ENCODE results near the gene RPL36AL.
"Not testable (repeated sequence)": the region's sequence is repeated elsewhere in the genome, so short reads cannot be mapped to it uniquely, and the experiment has no call there.

Gene RPL36AL

GRCh38 chr14:49620182-49621113 lies at the start of gene RPL36AL, which contains the start of gene MGAT2:
TSS of gene RPL36AL (minus strand) at chr14:49620626. CDS start at chr14:49619104, 1,522 bp downstream.
TSS of gene MGAT2 (plus strand) at chr14:49620799. CDS start at chr14:49621269, 470 bp downstream.
- Histone ChIP-seq H3K4me1 (ENCODE audit: insufficient read depth, insufficient read length) (no peaks in the 10 kb centered on the region), H3K27me3 (ENCODE audit: insufficient read depth, insufficient read length) (no peaks in the 10 kb centered on the region), H3K4me3 (ENCODE audit: insufficient read length, low read depth) (peak within 1 kb of the TSS; percentile 79), H3K36me3 (ENCODE audit: insufficient read depth, insufficient read length, low read length) (peaks cover 41% of the 10 kb centered on the region), H3K9me3 (ENCODE audit: insufficient read depth, low read length) (no peaks in the 10 kb centered on the region), H3K9ac (ENCODE audit: insufficient read length, low read depth) (peak within 1 kb of the TSS; percentile 87)
- TF ChIP-seq ZNF274 (IDR thresholded peaks at IDR 0.05; ENCODE audit: low read depth, low read length), result no peak
- TF ChIP-seq YY1 (IDR thresholded peaks at IDR 0.05; ENCODE audit: insufficient read depth, insufficient read length), result no peak
- no peak for TF ChIP-seq SUZ12 (IDR thresholded peaks at IDR 0.05; ENCODE audit: extremely low read depth, insufficient read depth, insufficient read length)
- peak; percentile 91 for DNase-seq (ENCODE audit: low read depth, low spot score)

GRCh38 chr14:49659526-49660455 lies 39.4 kb upstream of the RPL36AL start:
- Histone ChIP-seq H3K4me1 (ENCODE audit: insufficient read depth, insufficient read length) (no peaks in the 10 kb centered on the region), H3K36me3 (ENCODE audit: insufficient read depth, insufficient read length, low read length) (peaks cover 14% of the 10 kb centered on the region), H3K27me3 (ENCODE audit: insufficient read depth, insufficient read length) (no peaks in the 10 kb centered on the region), H3K9me3 (ENCODE audit: insufficient read depth, low read length) (no peaks in the 10 kb centered on the region), H3K9ac (ENCODE audit: insufficient read length, low read depth) (no peak overlapping the region), H3K4me3 (ENCODE audit: insufficient read length, low read depth) (no peak overlapping the region)
- TF ChIP-seq ZNF274 (IDR thresholded peaks at IDR 0.05; ENCODE audit: low read depth, low read length), result no peak
- no peak for TF ChIP-seq YY1 (IDR thresholded peaks at IDR 0.05; ENCODE audit: insufficient read depth, insufficient read length)
- no peak for TF ChIP-seq SUZ12 (IDR thresholded peaks at IDR 0.05; ENCODE audit: extremely low read depth, insufficient read depth, insufficient read length)
- no peak for DNase-seq (ENCODE audit: low read depth, low spot score)

GRCh38 chr14:49657500-49657899 lies 37.1 kb upstream of the RPL36AL start:
- H3K9me3 ChIP-seq (ENCODE audit: insufficient read depth, low read length); H3K4me1 ChIP-seq (ENCODE audit: insufficient read depth, insufficient read length); DNase-seq (ENCODE audit: low read depth, low spot score); H3K4me3 ChIP-seq (ENCODE audit: insufficient read length, low read depth); H3K27me3 ChIP-seq (ENCODE audit: insufficient read depth, insufficient read length); H3K9ac ChIP-seq (ENCODE audit: insufficient read length, low read depth): not testable (repeated sequence)
- peaks cover 26% of the 10 kb centered on the region for H3K36me3 ChIP-seq (ENCODE audit: insufficient read depth, insufficient read length, low read length)

GRCh38 chr14:49654511-49654910 lies 34.1 kb upstream of the RPL36AL start:
- H3K27me3 ChIP-seq (ENCODE audit: insufficient read depth, insufficient read length), result no peaks in the 10 kb centered on the region
- H3K4me1 ChIP-seq (ENCODE audit: insufficient read depth, insufficient read length), result no peaks in the 10 kb centered on the region
- H3K9ac ChIP-seq (ENCODE audit: insufficient read length, low read depth), result no peak overlapping the region
- DNase-seq (ENCODE audit: low read depth, low spot score), result no peak
- TF ChIP-seq ZNF274 (IDR thresholded peaks at IDR 0.05; ENCODE audit: low read depth, low read length) (no peak), SUZ12 (IDR thresholded peaks at IDR 0.05; ENCODE audit: extremely low read depth, insufficient read depth, insufficient read length) (no peak), YY1 (IDR thresholded peaks at IDR 0.05; ENCODE audit: insufficient read depth, insufficient read length) (no peak)
- no peak overlapping the region for H3K4me3 ChIP-seq (ENCODE audit: insufficient read length, low read depth)
- peaks cover 39% of the 10 kb centered on the region for H3K36me3 ChIP-seq (ENCODE audit: insufficient read depth, insufficient read length, low read length)
- H3K9me3 ChIP-seq (ENCODE audit: insufficient read depth, low read length), result no peaks in the 10 kb centered on the region

DNA sequence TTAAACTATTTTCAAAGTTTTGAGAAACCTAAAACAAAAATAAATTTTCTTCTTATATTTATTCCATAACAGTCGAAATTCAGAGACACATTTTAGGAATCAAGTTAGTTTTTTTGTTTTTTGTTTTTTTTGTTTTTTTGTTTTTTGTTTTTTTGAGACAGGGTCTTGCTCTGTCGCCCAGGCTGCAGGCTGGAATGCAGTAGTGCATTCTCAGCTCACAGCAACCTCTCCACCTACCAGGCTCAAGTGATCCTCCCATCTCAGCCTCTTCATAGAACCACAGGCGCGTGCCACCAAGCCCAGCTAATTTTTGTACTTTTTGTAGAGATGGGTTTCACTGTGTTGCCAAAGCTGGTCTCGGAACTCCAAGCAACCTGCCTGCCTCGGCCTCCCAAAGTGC lies 33.1 kb upstream of the RPL36AL start:
- Histone ChIP-seq H3K9ac (ENCODE audit: insufficient read length, low read depth) (no peak overlapping the region), H3K36me3 (ENCODE audit: insufficient read depth, insufficient read length, low read length) (peaks cover 41% of the 10 kb centered on the region), H3K4me1 (ENCODE audit: insufficient read depth, insufficient read length) (no peaks in the 10 kb centered on the region), H3K4me3 (ENCODE audit: insufficient read length, low read depth) (no peak overlapping the region), H3K27me3 (ENCODE audit: insufficient read depth, insufficient read length) (no peaks in the 10 kb centered on the region), H3K9me3 (ENCODE audit: insufficient read depth, low read length) (no peaks in the 10 kb centered on the region)
- no peak for DNase-seq (ENCODE audit: low read depth, low spot score)
- TF ChIP-seq ZNF274 (IDR thresholded peaks at IDR 0.05; ENCODE audit: low read depth, low read length) (no peak), YY1 (IDR thresholded peaks at IDR 0.05; ENCODE audit: insufficient read depth, insufficient read length) (no peak), SUZ12 (IDR thresholded peaks at IDR 0.05; ENCODE audit: extremely low read depth, insufficient read depth, insufficient read length) (no peak)

DNA sequence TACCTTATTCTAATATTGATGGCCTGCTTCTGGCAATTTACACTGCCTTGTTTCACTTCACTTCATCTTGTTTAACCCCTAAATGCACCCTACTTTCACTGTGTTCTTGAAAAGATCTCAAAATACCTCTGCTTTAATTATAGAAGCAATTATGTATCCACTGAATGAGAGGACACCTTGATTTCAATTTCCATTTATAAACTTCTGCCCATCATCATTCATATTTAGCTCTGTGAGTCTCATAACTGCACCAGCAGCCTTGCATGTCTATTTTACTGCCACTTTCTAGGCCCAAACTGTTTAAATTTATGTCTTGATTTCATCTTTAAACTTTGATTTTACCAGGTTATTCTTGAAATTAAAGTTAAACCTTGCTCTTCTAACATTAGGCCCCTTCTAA lies 21.7 kb upstream of the RPL36AL start:
- no peak for DNase-seq (ENCODE audit: low read depth, low spot score)
- Histone ChIP-seq H3K9me3 (ENCODE audit: insufficient read depth, low read length) (no peaks in the 10 kb centered on the region), H3K4me3 (ENCODE audit: insufficient read length, low read depth) (no peak overlapping the region), H3K4me1 (ENCODE audit: insufficient read depth, insufficient read length) (no peaks in the 10 kb centered on the region), H3K27me3 (ENCODE audit: insufficient read depth, insufficient read length) (no peaks in the 10 kb centered on the region), H3K36me3 (ENCODE audit: insufficient read depth, insufficient read length, low read length) (peaks cover 34% of the 10 kb centered on the region), H3K9ac (ENCODE audit: insufficient read length, low read depth) (no peak overlapping the region)
- TF ChIP-seq SUZ12 (IDR thresholded peaks at IDR 0.05; ENCODE audit: extremely low read depth, insufficient read depth, insufficient read length) (no peak), ZNF274 (IDR thresholded peaks at IDR 0.05; ENCODE audit: low read depth, low read length) (no peak), YY1 (IDR thresholded peaks at IDR 0.05; ENCODE audit: insufficient read depth, insufficient read length) (no peak)

DNA sequence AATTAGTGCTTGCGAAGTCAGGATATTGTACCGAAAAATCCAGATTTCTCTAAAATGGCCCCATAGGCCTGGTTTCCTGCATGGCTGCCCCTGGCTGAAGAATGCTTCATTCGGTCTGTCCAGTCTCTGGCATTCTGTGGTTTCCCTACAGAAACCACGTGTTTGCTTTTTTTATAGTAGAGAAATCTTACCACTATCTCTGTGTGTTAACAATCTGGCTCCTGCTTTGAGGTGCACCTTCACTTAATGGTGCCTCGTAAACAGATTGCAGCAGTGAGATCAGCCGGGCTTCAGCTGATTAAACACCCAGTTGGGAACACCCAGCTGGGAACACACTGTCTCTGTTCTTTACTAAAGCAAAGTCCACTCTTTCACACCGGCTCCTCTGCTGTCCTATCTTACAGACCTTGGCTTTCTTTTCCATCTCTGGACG lies 21.3 kb upstream of the RPL36AL start:
- peaks cover 35% of the 10 kb centered on the region for H3K36me3 ChIP-seq (ENCODE audit: insufficient read depth, insufficient read length, low read length)
- no peak overlapping the region for H3K4me3 ChIP-seq (ENCODE audit: insufficient read length, low read depth)
- DNase-seq (ENCODE audit: low read depth, low spot score), result no peak
- H3K9me3 ChIP-seq (ENCODE audit: insufficient read depth, low read length), result no peaks in the 10 kb centered on the region
- TF ChIP-seq SUZ12 (IDR thresholded peaks at IDR 0.05; ENCODE audit: extremely low read depth, insufficient read depth, insufficient read length), result no peak
- no peak for TF ChIP-seq ZNF274 (IDR thresholded peaks at IDR 0.05; ENCODE audit: low read depth, low read length)
- no peak for TF ChIP-seq YY1 (IDR thresholded peaks at IDR 0.05; ENCODE audit: insufficient read depth, insufficient read length)
- H3K4me1 ChIP-seq (ENCODE audit: insufficient read depth, insufficient read length), result no peaks in the 10 kb centered on the region
- H3K9ac ChIP-seq (ENCODE audit: insufficient read length, low read depth), result no peak overlapping the region
- H3K27me3 ChIP-seq (ENCODE audit: insufficient read depth, insufficient read length), result no peaks in the 10 kb centered on the region
